ENCODE results near the gene TMEM271. TPM values are rescaled to one million over a fixed set of nuclear protein-coding genes. Genes with fewer than 3 reads are reported as not detected.

The TMEM271 gene
- total and polyA plus RNA-seq, 4 donors: not detected

GRCh38 chr4:569958-570667 lies 6.0 kb downstream of the TMEM271 start (continued):
- TF ChIP-seq REST (IDR thresholded peaks at IDR 0.05) (no peak), RAD21 (IDR thresholded peaks at IDR 0.05) (no peak), FOXA1 (IDR thresholded peaks at IDR 0.05) (no peak), GABPA (IDR thresholded peaks at IDR 0.05 in 1 of 2, conservative IDR thresholded peaks at IDR 0.05 in 1 of 2) (no peak)

GRCh38 chr4:568962-569361 lies 7.1 kb downstream of the TMEM271 start:
- H3K27ac ChIP-seq (ENCODE audit: low read depth in 1 of 2, low read length in 2 of 2): no peak overlapping the region
- no peak overlapping the region for H3K4me3 ChIP-seq (ENCODE audit: low read depth in 1 of 3, low read length in 3 of 3)
- H3K36me3 ChIP-seq (ENCODE audit: control insufficient read depth in 4 of 4, insufficient read depth in 3 of 4, low read depth in 1 of 4, low read length in 3 of 4): no peaks in the 10 kb centered on the region
- TF ChIP-seq RXRA (IDR thresholded peaks at IDR 0.05): no peak
- TF ChIP-seq NR2F2 (IDR thresholded peaks at IDR 0.05): no peak
- TF ChIP-seq HNF4A (conservative IDR thresholded peaks at IDR 0.05): no peak
- no peak for TF ChIP-seq FOXA1 (IDR thresholded peaks at IDR 0.05)
- no peak for TF ChIP-seq JUND (IDR thresholded peaks at IDR 0.05)
- TF ChIP-seq HNF4G (IDR thresholded peaks at IDR 0.05): no peak
- 72% methylated on average over 5 of the region's 5 CpGs for WGBS
- H3K27me3 ChIP-seq (ENCODE audit: control insufficient read depth in 4 of 4, insufficient read depth in 4 of 4, low read length in 3 of 4): peaks cover 0 to 5% (median 2%) of the 10 kb centered on the region in 4 donors
- DNase-seq (ENCODE audit: low spot score): no peak
- H3K9ac ChIP-seq (ENCODE audit: low read depth in 1 of 2, low read length in 2 of 2): no peak overlapping the region
- no peaks in the 10 kb centered on the region for H3K4me1 ChIP-seq (ENCODE audit: control insufficient read depth in 4 of 4, insufficient read depth in 4 of 4, low read length in 3 of 4)
- peaks cover 0 to 8% (median 4%) of the 10 kb centered on the region in 4 donors for H3K9me3 ChIP-seq (ENCODE audit: control insufficient read depth in 4 of 4, low read length in 3 of 4)

GRCh38 chr4:568351-568652 lies 7.8 kb downstream of the TMEM271 start:
- DNase-seq (ENCODE audit: low spot score): no peak
- Histone ChIP-seq H3K4me1 (ENCODE audit: control insufficient read depth in 4 of 4, insufficient read depth in 4 of 4, low read length in 3 of 4) (no peaks in the 10 kb centered on the region), H3K27me3 (ENCODE audit: control insufficient read depth in 4 of 4, insufficient read depth in 4 of 4, low read length in 3 of 4) (peaks cover 0 to 5% (median 2%) of the 10 kb centered on the region in 4 donors), H3K9ac (ENCODE audit: low read depth in 1 of 2, low read length in 2 of 2) (no peak overlapping the region), H3K9me3 (ENCODE audit: control insufficient read depth in 4 of 4, low read length in 3 of 4) (peaks cover 0 to 8% (median 4%) of the 10 kb centered on the region in 4 donors), H3K36me3 (ENCODE audit: control insufficient read depth in 4 of 4, insufficient read depth in 3 of 4, low read depth in 1 of 4, low read length in 3 of 4) (no peaks in the 10 kb centered on the region), H3K4me3 (ENCODE audit: low read depth in 1 of 3, low read length in 3 of 3) (no peak overlapping the region), H3K27ac (ENCODE audit: low read depth in 1 of 2, low read length in 2 of 2) (no peak overlapping the region)
- 51% methylated on average over 2 of the region's 2 CpGs for WGBS
- TF ChIP-seq FOXA1 (IDR thresholded peaks at IDR 0.05): no peak
- no peak for TF ChIP-seq RXRA (IDR thresholded peaks at IDR 0.05)
- no peak for TF ChIP-seq EGR1 (IDR thresholded peaks at IDR 0.05; ENCODE audit: low read depth in 2 of 2)
- TF ChIP-seq CTCF (IDR thresholded peaks at IDR 0.05; ENCODE audit: low read depth, low read length, missing input control): no peak
- no peak for TF ChIP-seq SP1 (IDR thresholded peaks at IDR 0.05)
- TF ChIP-seq MAX (IDR thresholded peaks at IDR 0.05): no peak
- no peak for TF ChIP-seq HNF4A (conservative IDR thresholded peaks at IDR 0.05)
- TF ChIP-seq YY1 (IDR thresholded peaks at IDR 0.05): no peak
- no peak for TF ChIP-seq REST (IDR thresholded peaks at IDR 0.05)
- TF ChIP-seq ZBTB33 (IDR thresholded peaks at IDR 0.05): no peak
- no peak for TF ChIP-seq FOXA2 (IDR thresholded peaks at IDR 0.05)
- TF ChIP-seq TAF1 (conservative IDR thresholded peaks at IDR 0.05): no peak
- TF ChIP-seq RAD21 (IDR thresholded peaks at IDR 0.05): no peak
- TF ChIP-seq ATF3 (IDR thresholded peaks at IDR 0.05): no peak
- TF ChIP-seq JUND (IDR thresholded peaks at IDR 0.05): no peak
- TF ChIP-seq NR2F2 (IDR thresholded peaks at IDR 0.05): no peak
- no peak for TF ChIP-seq GABPA (IDR thresholded peaks at IDR 0.05 in 1 of 2, conservative IDR thresholded peaks at IDR 0.05 in 1 of 2)

Measured in liver (tissue), 9 donors.